Activated CD4-positive, alpha-beta T cell treated with anti-CD3 and anti-CD28 coated beads, Interleukin-2, amount 50 U/mL, for 1 hour (primary cell): ENCODE data around the gene MAGEC3.
"Not testable (repeated sequence)": the region's sequence is repeated elsewhere in the genome, so short reads cannot be mapped to it uniquely, and the experiment has no call there.

Source experiments
- DNase-seq: peaks from one replicate; pipeline ENCODE4 v3.0.0-alpha.2; 2020

Gene MAGEC3

GRCh38 chrX:141838016-141838415 is at the start of gene MAGEC3:
Gene MAGEC3, plus strand, starts transcription at chrX:141838316. Its CDS starts 0 bp downstream, at chrX:141838316.
- DNase-seq, result no peak

DNA sequence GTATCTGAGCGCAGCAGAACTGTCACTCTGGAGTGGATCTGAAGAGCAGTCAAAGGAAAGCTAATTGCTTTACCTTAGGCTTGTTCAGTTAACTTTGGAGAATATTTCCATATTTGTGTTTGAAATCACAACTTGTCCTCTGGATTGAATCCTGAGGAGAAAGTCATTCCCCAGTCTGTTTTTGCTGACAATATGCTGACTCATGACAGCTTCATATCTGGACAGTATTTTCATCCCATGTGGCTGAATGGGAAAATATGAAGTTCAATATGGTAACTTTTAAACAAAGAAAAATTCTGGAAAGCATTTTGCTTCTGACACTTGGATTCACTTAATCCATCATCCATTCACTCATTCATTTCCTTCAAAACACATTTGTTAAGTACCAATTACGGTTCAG is 46.3 kb upstream of the MAGEC3 start:
- DNase-seq, result no peak

- DNase-seq, result no peak
Observed at GRCh38 chrX:141811438-141811837, 26.7 kb upstream of the MAGEC3 start.

- DNase-seq, result no peak
Observed at GRCh38 chrX:141814213-141814857, 23.8 kb upstream of the MAGEC3 start.

DNA sequence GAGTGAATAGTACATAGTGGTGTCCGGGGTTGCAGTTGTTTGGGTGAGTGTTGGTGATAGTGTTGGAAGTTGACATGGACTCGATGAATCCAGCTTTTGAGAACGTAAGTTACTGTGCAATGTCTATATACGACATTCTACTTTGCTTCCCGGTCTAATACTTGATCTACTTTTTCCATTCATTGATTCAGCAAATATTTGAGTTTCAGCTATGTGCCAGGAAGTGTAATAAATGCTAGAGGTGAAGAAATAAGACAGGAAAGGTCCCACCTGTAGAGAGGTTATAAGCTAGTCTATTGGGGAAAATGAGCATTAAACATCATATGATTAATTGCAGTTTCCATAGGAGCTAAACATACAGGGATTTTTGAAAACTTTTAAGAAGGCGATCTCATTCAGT is 22.2 kb upstream of the MAGEC3 start:
- no peak for DNase-seq

DNA sequence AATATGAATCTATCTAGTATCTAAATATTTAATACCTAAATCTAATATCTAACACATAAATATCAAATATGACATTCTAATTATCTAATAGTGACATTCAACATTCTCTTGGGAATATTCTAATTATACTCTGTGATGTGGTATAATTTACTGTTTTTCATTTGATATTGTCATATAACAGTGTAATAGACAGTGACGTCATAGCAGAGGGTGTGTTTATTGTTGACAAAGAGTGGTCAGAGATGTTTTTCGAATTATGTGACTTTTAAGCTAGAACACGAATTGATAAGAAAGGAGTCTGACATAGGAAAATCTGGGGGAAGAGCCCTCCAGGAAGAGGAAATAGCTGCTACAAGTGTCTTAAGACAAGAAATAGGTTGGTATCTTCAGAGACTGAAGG is 5.9 kb upstream of the MAGEC3 start:
- no peak for DNase-seq

DNA sequence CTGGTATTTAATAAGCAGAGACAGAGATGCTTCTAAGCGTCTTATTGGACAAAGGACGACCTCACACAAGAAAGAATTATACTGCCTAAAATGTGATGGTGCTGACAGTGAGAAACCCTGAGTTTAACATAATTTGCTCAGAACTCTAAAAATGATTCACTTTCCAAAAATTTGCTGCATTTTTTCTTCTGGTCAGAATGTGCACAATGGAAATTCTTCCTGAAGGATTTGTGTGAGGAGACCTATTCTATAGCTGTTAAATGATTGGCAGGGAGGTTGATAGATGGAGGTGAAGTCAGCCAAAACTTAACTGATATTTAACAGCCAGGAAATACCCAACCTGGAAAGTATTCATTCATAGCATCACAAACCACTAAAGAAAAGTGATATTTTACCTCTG is 1.7 kb downstream of the MAGEC3 start:
- no peak for DNase-seq

DNA sequence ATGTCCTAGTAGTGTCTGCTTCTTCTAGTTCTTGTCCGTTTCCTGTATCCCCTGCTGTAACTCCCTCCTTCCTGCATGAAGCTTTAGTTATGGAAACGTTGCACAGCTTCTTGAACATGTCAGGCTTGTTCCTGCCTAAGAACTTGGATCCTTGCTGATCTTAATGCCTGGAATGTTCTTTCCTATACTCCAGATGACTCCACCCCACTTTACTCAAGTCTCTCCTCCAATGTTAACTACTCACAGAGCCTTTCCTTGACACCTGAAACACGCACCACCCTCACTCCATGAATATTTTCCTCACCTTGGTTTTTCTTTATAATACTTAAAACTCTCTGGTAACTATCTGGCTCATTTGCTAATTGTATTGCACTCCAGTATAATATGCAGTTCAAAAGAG is 19.4 kb downstream of the MAGEC3 start:
- no peak for DNase-seq

DNA sequence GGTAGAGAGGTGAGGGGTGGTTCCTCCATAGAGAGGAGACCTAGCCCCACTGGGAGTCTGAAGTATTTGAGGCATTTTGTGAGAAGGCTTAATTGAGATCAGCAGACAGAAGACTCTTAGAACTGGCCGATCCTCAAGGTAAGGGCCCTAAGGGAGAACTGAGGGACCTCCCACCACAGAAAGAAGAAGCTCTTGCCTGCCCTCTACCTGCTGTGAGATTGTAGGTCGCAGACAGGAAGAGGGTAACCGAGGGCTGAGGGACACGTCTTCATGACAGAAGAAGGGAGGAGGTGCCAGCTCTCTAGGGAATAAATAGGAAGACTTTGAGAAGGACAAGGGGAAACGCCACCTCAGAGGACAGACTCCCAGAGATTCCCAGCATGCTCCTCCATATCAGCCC is 41.5 kb downstream of the MAGEC3 start:
- DNase-seq, result no peak

- not testable (repeated sequence) for DNase-seq
Observed at GRCh38 chrX:141888811-141889210, 50.7 kb downstream of the MAGEC3 start.

- DNase-seq, result no peak
Observed at GRCh38 chrX:141894733-141895132, 56.6 kb downstream of the MAGEC3 start.

- no peak for DNase-seq
Observed at GRCh38 chrX:141897690-141898089, 59.6 kb downstream of the MAGEC3 start.

- DNase-seq, result no peak
Observed at GRCh38 chrX:141902366-141902765, 64.2 kb downstream of the MAGEC3 start.

GRCh38 chrX:141903400-141904155 is 65.5 kb downstream of the MAGEC3 start, which contains the start of gene MAGEC1:
Gene MAGEC1, plus strand, starts transcription at chrX:141903894. Its CDS starts 1,179 bp downstream, at chrX:141905073.
- no peak for DNase-seq

DNA sequence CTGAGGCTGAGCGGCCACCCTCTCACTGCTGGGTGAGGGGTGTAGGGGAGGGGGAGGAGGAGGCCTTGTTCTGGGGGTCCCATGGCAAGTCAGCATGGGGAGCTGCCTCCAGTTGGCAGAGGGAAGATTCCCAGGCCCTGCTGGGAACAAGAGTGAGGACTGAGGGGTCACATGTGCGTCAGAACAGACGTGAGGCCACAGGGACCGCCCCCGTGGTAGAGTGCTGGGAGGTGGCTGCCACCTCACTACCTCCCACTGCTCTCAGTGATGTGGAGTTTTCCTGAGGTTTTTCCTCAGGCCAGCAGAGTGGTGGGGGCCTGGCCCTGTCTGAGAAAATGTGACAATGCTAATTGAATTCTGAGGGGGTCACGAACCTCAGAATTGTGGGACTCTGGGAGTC is 66.1 kb downstream of the MAGEC3 start:
- DNase-seq, result no peak

GRCh38 chrX:141917801-141918200 is 79.7 kb downstream of the MAGEC3 start:
- DNase-seq, result no peak

GRCh38 chrX:141924293-141924692 is 86.2 kb downstream of the MAGEC3 start:
- DNase-seq, result no peak

DNA sequence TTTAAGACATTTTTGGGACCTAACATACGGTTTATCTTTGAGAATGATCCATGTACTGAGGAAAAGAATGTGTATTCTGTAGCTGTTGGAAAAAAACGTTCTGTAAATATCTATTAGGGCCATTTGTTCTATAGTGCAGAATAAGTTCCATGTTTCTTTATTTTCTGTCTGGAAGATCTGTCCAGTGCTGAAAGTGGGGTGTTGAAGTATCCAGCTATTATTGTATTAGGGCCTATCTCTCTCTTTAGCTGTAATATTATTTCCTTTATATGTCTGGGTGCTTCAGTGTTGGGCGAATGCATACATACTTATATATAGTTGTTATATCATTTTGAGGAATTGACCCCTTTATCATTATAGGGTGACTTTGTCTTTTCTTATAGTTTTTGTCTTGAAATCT is 90.3 kb downstream of the MAGEC3 start:
- no peak for DNase-seq

- no peak for DNase-seq
Observed at GRCh38 chrX:141934059-141934641, 96.0 kb downstream of the MAGEC3 start.

DNA sequence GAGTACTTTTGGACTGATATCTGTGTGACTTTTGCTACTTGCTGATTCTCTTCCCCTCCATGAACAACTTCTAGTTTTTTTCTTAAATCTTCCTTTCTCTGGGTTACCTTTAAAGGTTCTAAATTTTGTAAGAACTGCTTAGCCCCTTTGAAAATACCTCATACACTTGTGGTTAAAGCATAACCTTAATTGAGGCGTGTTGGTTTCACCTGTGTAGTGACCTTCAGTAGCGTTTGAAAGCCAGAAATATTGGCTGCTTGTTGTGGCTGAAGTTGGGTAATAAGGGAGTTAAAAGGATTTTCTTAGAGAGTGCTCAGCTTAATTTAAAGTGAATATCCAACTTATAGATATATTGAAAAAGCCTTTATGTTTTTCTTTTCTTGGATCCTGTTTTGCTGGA is 97.5 kb downstream of the MAGEC3 start:
- no peak for DNase-seq

DNA sequence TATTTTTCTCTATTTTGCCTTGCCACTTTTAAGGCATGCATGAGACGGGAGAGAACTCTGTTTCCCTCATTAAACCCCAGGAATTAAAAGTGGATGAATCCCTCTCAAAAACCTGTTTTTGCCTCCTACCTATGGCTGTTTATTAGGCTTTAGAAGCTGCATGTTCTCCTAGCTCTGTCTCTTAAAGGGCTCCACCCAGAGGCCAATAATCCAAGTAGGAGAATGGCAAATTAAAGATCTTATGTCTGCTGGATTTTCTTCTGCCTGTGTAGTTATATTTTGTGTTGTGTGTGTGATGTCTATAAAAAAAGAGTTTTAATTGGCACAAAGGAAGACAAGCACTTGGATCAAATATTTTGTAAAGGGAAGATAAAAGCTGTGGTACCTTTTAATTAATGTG is 98.0 kb downstream of the MAGEC3 start:
- DNase-seq, result no peak

DNA sequence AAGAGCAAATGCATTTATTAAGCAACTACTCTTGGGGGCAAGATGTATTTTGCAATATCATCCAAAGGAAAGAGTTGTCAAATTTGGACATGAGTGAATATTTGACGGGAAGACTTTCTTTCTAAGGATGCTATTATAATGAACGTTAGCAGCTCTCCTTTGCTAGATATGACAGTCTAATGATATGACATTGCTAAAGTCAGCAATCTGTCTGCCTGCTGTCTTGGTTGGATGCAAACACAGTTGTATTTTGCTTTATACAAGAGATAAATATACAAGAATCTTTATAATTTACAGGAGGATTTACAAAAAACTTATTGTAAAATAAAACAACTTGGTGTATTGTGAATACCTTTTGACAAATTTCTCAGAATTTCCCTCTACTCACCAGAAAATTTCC is 103.1 kb downstream of the MAGEC3 start:
- no peak for DNase-seq

DNA sequence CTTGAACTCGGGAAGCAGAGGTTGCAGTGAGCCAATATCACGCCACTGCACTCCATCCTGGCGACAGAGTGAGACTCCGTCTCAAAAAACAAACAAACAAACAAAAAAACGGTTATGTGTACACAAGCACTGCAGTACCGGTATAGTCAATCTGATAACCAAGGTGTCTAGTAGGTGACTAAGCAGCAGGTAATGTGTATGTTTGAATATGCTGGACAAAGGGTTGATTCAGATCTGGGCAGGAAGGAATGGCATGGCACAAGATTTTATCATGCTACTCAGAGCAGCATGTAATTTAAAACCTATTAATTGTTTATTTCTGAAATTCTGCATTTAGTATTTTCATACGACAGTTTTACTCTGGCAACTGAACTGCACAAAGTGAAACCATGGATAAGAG is 107.3 kb downstream of the MAGEC3 start:
- DNase-seq, result no peak

DNA sequence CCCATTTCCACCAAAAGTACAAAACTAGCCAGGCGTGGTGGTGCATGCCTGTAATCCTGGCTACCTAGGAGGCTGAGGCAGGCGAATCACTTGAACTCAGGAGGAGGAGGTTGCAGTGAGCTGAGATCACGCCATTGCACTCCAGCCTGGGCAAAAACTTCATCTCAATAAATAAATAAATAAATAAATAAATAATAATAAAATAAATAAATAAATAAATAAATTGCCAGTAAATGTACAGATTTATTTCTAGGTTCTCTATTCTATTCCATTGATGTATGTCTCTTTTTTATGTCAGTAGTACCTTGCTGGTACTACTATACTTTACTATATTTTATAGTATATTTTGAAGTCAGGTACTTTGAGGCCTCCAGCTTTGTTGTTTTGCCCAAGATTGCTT is 109.2 kb downstream of the MAGEC3 start:
- DNase-seq, result no peak
